A549 treated with GW870086 at 1 μM for 4 hours (cell line): ENCODE data around the gene MSRB1. TPM values are rescaled to one million over a fixed set of nuclear protein-coding genes. Genes with fewer than 3 reads are reported as not detected.

Source experiments
- total RNA-seq: library from RNA; stranded (reverse); fragments of 200-300 nt; extraction: Qiagen RNA extraction; gene quantifications from 5 replicates; pipeline ENCODE4 v1.2.3, GENCODE V29; 2022; ENCODE audit warnings: low read depth

Gene MSRB1, protein sequence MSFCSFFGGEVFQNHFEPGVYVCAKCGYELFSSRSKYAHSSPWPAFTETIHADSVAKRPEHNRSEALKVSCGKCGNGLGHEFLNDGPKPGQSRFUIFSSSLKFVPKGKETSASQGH
- total RNA-seq, result 33.4 to 43.1 TPM (median 40.4 TPM) in 5 replicates

GRCh38 chr16:1942810-1943726 is at the start of gene MSRB1:
TSS of gene MSRB1 (minus strand) at chr16:1943199. CDS start at chr16:1943156, 43 bp downstream.

DNA sequence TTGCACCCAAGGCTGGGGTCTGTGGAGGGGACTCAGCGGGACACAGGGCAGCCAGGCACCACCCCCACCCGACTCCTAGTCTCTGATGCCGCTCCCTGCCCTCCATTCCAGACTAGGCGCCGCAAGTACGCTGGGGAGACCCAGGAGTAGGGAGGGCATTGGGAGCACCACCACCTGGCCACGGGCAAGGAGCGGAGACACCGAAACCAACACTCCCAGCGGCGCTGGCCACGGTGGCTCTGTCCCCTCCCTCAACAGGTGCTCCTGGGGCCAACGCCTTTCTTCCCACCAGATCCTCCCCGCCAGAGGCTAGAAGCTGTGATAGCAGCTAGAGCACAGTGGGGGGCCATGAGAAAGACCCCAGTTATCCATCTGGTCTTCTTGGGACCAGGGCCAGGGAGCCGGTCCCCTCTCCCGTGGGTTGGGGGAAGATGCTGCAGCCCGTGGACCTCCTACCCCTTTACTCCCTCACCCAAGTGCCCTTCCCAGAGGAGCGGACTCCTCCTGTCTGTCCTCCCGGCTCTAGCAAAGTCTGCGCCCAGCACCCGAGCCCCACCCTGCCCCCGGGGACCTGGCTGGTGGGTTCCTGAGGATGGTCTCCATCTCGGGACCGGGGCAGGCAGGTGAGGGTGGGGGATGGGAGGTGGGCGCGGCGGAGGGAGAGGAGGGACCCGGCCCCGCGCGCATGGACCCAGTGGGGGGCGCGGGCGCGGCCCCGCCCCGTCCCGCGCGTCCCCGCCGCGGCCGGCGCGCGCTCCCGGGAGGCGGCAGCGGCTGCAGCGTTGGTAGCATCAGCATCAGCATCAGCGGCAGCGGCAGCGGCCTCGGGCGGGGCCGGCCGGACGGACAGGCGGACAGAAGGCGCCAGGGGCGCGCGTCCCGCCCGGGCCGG is 46.5 kb upstream of the MSRB1 start, which contains the start of gene SYNGR3:
Gene SYNGR3 (plus strand): TSS at position 762 of the 892 bp plus-strand sequence. CDS start 133 bp downstream, outside the sequence.

DNA sequence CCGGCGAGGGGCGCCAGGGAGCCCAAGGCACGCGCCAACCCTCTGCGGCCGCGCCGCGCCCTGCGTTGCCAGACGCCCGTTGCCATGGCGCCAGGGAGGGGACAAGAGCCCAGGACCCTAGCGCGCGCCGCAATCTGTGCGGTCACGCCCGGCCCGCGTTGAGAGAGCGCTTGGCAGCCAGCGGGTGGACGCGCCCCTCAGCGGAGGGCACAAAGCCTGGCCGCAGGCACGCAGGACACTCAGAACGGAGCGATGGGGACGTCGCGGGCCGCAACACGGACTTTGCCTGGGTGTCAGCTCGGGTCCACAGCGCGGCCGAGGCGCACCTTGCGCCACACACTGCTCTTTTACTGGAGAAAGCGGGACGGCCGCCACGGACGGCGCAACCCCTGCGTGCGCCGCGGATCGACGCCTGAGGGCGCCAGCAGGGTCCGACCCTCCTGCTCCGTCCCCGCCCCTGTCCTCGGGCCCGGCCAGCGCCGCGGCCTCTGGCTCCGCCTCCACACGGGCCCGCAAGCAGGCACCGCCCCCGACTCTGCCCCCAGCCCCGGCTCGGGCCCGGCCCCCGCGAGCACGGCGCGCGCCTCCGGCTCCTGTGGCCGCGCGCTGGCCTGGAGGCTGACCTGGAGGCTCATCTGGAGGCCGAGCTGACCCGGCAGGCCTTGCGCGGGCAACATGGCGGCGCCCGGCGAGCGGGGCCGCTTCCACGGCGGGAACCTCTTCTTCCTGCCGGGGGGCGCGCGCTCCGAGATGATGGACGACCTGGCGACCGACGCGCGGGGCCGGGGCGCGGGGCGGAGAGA is 40.7 kb upstream of the MSRB1 start, which contains the start of gene GFER:
Gene GFER (plus strand): TSS at position 650 of the 803 bp plus-strand sequence. CDS start 26 bp downstream, at position 676.

DNA sequence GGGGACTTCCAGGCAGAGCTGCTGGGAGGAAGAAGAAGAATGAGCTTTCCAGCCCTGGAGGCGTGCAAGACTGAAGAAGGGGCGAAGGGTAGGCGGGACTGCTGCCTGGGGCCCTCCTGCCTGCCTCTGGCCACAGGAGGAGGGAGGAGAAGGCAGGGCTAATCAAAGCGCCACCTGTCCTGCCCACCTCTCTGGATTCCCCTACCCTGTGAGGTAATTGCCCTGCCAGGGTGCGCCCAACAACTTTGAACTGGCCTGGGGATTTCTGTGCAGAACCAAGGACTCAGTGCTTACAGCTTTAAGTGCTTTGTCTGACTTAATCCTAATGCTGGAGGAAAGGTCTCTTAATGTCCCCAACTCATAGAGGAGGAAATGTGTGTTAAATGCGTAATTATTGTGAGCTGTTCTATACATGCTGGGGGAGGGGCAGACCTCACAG is 38.4 kb upstream of the MSRB1 start, which contains the start of gene NOXO1:
Gene NOXO1 (minus strand): TSS at position 72 of the 439 bp plus-strand sequence. CDS start 290 bp downstream, outside the sequence.

GRCh38 chr16:1971796-1972489 is 28.9 kb upstream of the MSRB1 start, which contains the start of gene TBL3:
TSS of gene TBL3 (plus strand) at chr16:1972053. CDS start at chr16:1972165, 112 bp downstream.

DNA sequence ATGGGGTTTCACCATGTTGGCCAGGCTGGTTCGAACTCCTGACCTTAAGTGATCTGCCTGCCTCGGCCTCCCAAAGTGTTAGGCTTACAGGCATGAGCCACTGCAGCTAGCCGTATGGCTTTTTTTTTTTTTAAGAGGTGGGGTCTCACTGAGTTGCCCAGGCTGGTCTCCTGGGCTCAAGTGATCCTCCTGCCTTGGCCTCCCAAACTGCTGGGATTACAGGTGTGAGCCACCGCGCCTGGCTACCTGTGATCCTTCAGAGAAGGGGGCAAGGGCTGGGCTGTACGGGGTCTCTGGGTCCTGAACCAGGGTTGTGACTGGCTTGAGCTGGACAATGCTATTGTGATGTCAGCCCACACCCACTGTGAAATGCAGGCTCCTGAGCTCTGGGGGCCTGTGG is 23.5 kb upstream of the MSRB1 start, which contains the start of gene RNF151:
Gene RNF151 (plus strand): TSS at position 397 of the 400 bp plus-strand sequence. CDS start 26 bp downstream, outside the sequence.

GRCh38 chr16:1964506-1965395 is 21.8 kb upstream of the MSRB1 start, which contains the start of gene RPS2:
TSS of gene RPS2 (minus strand) at chr16:1964826. CDS start at chr16:1964625, 201 bp downstream.

DNA sequence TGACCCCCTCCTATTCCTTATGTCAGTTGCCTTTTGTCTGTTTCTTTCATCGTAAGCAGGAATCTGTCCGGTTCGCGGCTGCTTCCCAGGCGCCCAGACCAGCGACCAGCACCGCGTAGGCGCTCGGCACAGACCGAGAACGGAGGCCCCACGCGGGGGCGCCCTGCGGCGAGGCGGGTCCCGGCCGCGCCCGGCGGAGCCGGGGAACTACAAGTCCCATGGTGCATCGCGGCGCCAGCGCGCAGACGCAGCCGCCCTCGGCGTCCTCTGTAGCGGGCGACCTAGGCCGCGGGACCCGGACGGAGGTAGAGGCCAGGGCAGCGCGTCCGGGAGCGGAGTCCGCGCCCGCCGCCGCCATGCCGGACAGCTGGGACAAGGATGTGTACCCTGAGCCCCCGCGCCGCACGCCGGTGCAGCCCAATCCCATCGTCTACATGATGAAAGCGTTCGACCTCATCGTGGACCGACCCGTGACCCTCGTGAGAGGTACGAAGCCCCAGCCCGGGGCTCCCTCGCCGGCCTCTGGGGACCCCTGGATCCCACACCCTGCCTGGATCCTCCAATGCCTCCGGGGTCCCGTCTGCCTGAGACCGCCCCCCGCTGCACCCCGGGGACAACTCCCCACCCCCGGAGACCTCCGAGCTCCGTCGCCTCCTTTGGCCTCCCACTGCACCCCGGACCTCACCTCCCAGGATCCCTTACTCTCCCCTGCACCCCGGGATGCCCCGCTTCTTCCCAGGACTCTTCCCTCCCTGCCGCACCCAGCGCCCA is 16.5 kb upstream of the MSRB1 start, which contains the start of gene NDUFB10:
Gene NDUFB10 (plus strand): TSS at position 270 of the 771 bp plus-strand sequence. CDS start 87 bp downstream, at position 357.

GRCh38 chr16:1918351-1919326 is 24.4 kb downstream of the MSRB1 start, which contains the start of gene HS3ST6:
TSS of gene HS3ST6 (minus strand) at chr16:1918415. CDS start at chr16:1918323, 92 bp downstream.

Other genes starting within 250 kb of the MSRB1 start
- gene MAPK8IP3, start 237.0 kb downstream of the MSRB1 start, total RNA-seq, result 46.6 to 69.5 TPM (median 57.9 TPM) in 5 replicates
- gene NME3, start 171.7 kb downstream of the MSRB1 start, total RNA-seq, result 36.1 to 62.1 TPM (median 56.3 TPM) in 5 replicates
- gene EME2, start 170.4 kb downstream of the MSRB1 start, total RNA-seq, result 6.5 to 12.4 TPM (median 10.3 TPM) in 5 replicates
- 165 to 272 TPM (median 249 TPM) in 5 replicates for gene MRPS34, start 170.1 kb downstream of the MSRB1 start, total RNA-seq
- gene SPSB3, start 160.6 kb downstream of the MSRB1 start, total RNA-seq, result 14.6 to 24.6 TPM (median 23.2 TPM) in 5 replicates
- gene NUBP2, start 160.2 kb downstream of the MSRB1 start, total RNA-seq, result 59.4 to 85.3 TPM (median 79.7 TPM) in 5 replicates
- 0.06 TPM in 1 of 5 replicates, not detected in the others for gene IGFALS, start 149.5 kb downstream of the MSRB1 start, total RNA-seq
- gene HAGH, start 116.4 kb downstream of the MSRB1 start, total RNA-seq, result 61.5 to 70.0 TPM (median 66.3 TPM) in 5 replicates
- 46.1 to 51.7 TPM (median 46.8 TPM) in 5 replicates for gene FAHD1, start 116.0 kb downstream of the MSRB1 start, total RNA-seq
- gene MEIOB, start 71.0 kb downstream of the MSRB1 start, total RNA-seq, result 1.2 to 2.1 TPM (median 1.5 TPM) in 5 replicates
- gene HS3ST6, start 24.8 kb downstream of the MSRB1 start, total RNA-seq, result 1.4 to 2.7 TPM (median 2.2 TPM) in 5 replicates
- 0.13 to 0.21 TPM in 2 of 5 replicates, not detected in the others for gene RPL3L, start 11.5 kb upstream of the MSRB1 start, total RNA-seq
- 238 to 320 TPM (median 255 TPM) in 5 replicates for gene NDUFB10, start 16.3 kb upstream of the MSRB1 start, total RNA-seq
- gene RPS2, start 21.6 kb upstream of the MSRB1 start, total RNA-seq, result 4,023 to 5,272 TPM (median 5,225 TPM) in 5 replicates
- not detected in 5 replicates for gene RNF151, start 23.7 kb upstream of the MSRB1 start, total RNA-seq
- 28.5 to 41.0 TPM (median 37.8 TPM) in 5 replicates for gene TBL3, start 28.9 kb upstream of the MSRB1 start, total RNA-seq
- 0.25 to 0.58 TPM (median 0.37 TPM) in 3 of 5 replicates, not detected in the others for gene NOXO1, start 38.3 kb upstream of the MSRB1 start, total RNA-seq
- 21.9 to 49.2 TPM (median 39.8 TPM) in 5 replicates for gene GFER, start 41.0 kb upstream of the MSRB1 start, total RNA-seq
- 5.5 to 8.3 TPM (median 8.1 TPM) in 5 replicates for gene SYNGR3, start 46.8 kb upstream of the MSRB1 start, total RNA-seq
- gene ZNF598, start 66.6 kb upstream of the MSRB1 start, total RNA-seq, result 43.7 to 60.1 TPM (median 56.5 TPM) in 5 replicates
- 0.44 to 1.7 TPM (median 0.85 TPM) in 5 replicates for gene NPW, start 76.6 kb upstream of the MSRB1 start, total RNA-seq
- 48.2 to 73.8 TPM (median 68.4 TPM) in 5 replicates for gene NHERF2, start 83.7 kb upstream of the MSRB1 start, total RNA-seq
- 37.9 to 51.7 TPM (median 44.3 TPM) in 5 replicates for gene NTHL1, start 104.6 kb upstream of the MSRB1 start, total RNA-seq
- gene TSC2, start 104.8 kb upstream of the MSRB1 start, total RNA-seq, result 30.8 to 44.5 TPM (median 43.0 TPM) in 5 replicates
- 36.9 to 55.8 TPM (median 48.0 TPM) in 5 replicates for gene PKD1, start 192.7 kb upstream of the MSRB1 start, total RNA-seq
- 2.4 to 4.9 TPM (median 2.9 TPM) in 5 replicates for gene RAB26, start 205.4 kb upstream of the MSRB1 start, total RNA-seq
- gene TRAF7, start 212.6 kb upstream of the MSRB1 start, total RNA-seq, result 37.1 to 58.7 TPM (median 50.7 TPM) in 5 replicates